Measurements from ENCODE around the gene LRRC26. TPM values are rescaled to one million over a fixed set of nuclear protein-coding genes. Genes with fewer than 3 reads are reported as not detected.

Gene LRRC26
- total RNA-seq, 1 experiment from 2014 or later = 2.4 TPM

GRCh38 chr9:137159105-137160053 lies 10.5 kb downstream of the LRRC26 start:
- CTCF ChIA-PET = no interaction called here
- no peaks in the 10 kb centered on the region for H3K27me3 ChIP-seq (ENCODE audit: insufficient read depth, low read length)
- RAD21 ChIA-PET (ENCODE audit: low non-redundant PET in 1 of 2, low total read pairs in 2 of 2, uncharacterized antibody in 2 of 2, unreplicated experiment in 2 of 2) = no interaction called here

More at GRCh38 chr9:137159105-137160053, 10.5 kb downstream of the LRRC26 start:
- Histone ChIP-seq H3K4me2 (ENCODE audit: low read length) (no peak overlapping the region), H3K27ac (ENCODE audit: low read depth, low read length) (no peak overlapping the region; the same call in 1 of the 2 replicates), H4K20me1 (ENCODE audit: insufficient read depth) (no peaks in the 10 kb centered on the region), H3K4me1 (ENCODE audit: control insufficient read depth in 1 of 2, insufficient read depth in 2 of 2, low read length in 2 of 2) (peaks cover 7 to 53% of the 10 kb centered on the region in 2 experiments; a peak in 3 of 4 replicates), H3K79me2 (ENCODE audit: insufficient read depth, low read length) (no peaks in the 10 kb centered on the region), H3K9ac (ENCODE audit: low read length) (no peak overlapping the region), H3K36me3 (ENCODE audit: control insufficient read depth in 1 of 2, insufficient read depth in 2 of 2, low read length in 2 of 2) (no peaks in the 10 kb centered on the region), H3K9me3 (ENCODE audit: control insufficient read depth in 1 of 2, insufficient read depth in 1 of 2, low read depth in 1 of 2, low read length in 2 of 2) (no peaks in the 10 kb centered on the region), H3K4me3 (replicated peaks in 1 of 2; ENCODE audit: low read depth in 1 of 2, low read length in 2 of 2) (no peak overlapping the region), H2AFZ (ENCODE audit: low read depth, low read length, poor library complexity, severe bottlenecking) (no peak overlapping the region), H3K9me2 (ENCODE audit: insufficient read depth) (no peaks in the 10 kb centered on the region)
- TF ChIP-seq ZFX (IDR thresholded peaks at IDR 0.05) (no peak), ELF1 (IDR thresholded peaks at IDR 0.05; ENCODE audit: borderline replicate concordance, low read depth) (no peak), TCF7L2 (IDR thresholded peaks at IDR 0.05; ENCODE audit: borderline replicate concordance, extremely low read depth, insufficient read depth, insufficient read length) (no peak), ZBTB33 (IDR thresholded peaks at IDR 0.05; ENCODE audit: extremely low read depth, insufficient replicate concordance, low read length) (no peak), CTCF (IDR thresholded peaks at IDR 0.05 in 2 of 3, conservative IDR thresholded peaks at IDR 0.05 in 1 of 3; ENCODE audit: borderline replicate concordance in 1 of 3, insufficient read depth in 1 of 3, low read depth in 2 of 3, low read length in 2 of 3) (no peak), POLR2A (IDR thresholded peaks at IDR 0.05; ENCODE audit: borderline replicate concordance, extremely low read depth, insufficient read depth, insufficient read length) (no peak), CBX3 (IDR thresholded peaks at IDR 0.05; ENCODE audit: low read depth) (no peak), FOSL1 (IDR thresholded peaks at IDR 0.05; ENCODE audit: low read depth) (no peak), JUND (IDR thresholded peaks at IDR 0.05) (no peak), RAD21 (IDR thresholded peaks at IDR 0.05; ENCODE audit: low read depth) (no peak)
- ATAC-seq (no peak), DNase-seq (ENCODE audit: low read depth, low spot score) (no peak)
- no TSS peak for BruUV-seq (replicated peaks)
- POLR2A ChIA-PET = no interaction called here
- intact Hi-C loops (cut with micrococcal nuclease) = no loop called here

Data from HCT116 (cell line).